ENCODE measurements around the gene RXRA. TPM values are rescaled to one million over a fixed set of nuclear protein-coding genes. Genes with fewer than 3 reads are reported as not detected.

Gene RXRA
- total RNA-seq, 1 donor from 2014 or later, result 22.8 TPM

DNA sequence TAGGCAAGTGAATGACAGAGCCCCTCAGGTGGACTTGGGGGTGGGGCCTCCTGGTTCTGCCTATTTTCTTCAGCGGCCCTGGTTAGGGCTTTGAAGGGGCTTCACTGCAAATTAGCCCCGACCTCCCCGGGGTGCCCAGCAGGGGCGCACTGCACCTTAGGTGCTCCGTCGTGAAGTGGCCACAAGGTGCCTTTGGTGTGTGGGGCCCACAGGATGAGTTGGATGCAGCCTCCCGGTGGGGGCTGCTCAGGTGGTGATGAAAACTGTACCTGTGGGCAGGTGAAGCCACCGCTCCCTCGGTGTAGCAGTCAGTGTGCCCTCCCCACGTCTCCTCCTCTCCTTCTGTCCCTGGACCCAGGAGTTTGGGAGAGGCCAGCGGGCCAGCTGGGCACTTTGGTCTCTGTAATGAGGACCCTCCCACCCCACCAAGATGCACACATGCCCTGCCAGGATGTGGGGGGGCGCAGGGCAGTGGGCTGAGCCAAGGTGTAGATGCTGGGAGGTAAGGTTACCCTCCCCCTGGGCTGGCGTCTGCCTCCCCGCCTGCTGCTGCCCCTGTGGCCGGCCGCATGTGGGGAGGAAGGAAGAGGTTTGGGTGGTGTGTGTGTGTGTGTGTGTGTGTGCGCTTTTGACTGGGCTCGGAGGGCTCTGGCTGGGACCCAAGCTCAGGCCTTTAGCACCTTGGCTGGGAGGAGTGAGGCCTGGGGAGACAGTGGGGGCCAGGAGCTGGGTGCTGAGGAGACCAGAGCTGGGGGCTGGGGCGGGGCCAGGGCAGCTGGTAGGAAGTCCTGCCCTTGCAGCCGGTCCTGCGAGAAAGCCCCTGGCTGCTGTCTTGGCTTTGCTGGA is 55.6 kb downstream of the RXRA start:
- Mint-ChIP-seq H3K27ac (no peak overlapping the region), H3K9me3 (no peaks in the 10 kb centered on the region), H3K4me1 (ENCODE audit: low read depth) (peaks cover 9% of the 10 kb centered on the region), H3K36me3 (ENCODE audit: low read depth) (no peaks in the 10 kb centered on the region), H3K4me3 (ENCODE audit: low read depth) (no peak overlapping the region), H3K27me3 (ENCODE audit: low read depth) (no peaks in the 10 kb centered on the region)
- DNase-seq (ENCODE audit: low spot score), result peak; percentile 32
- intact Hi-C loops (cut with micrococcal nuclease), result no loop called here

- Mint-ChIP-seq H3K36me3 (ENCODE audit: low read depth) (no peaks in the 10 kb centered on the region), H3K4me1 (ENCODE audit: low read depth) (peaks cover 9% of the 10 kb centered on the region), H3K9me3 (no peaks in the 10 kb centered on the region), H3K4me3 (ENCODE audit: low read depth) (no peak overlapping the region), H3K27me3 (ENCODE audit: low read depth) (no peaks in the 10 kb centered on the region), H3K27ac (no peak overlapping the region)
- intact Hi-C loops (cut with micrococcal nuclease), result no loop called here
- no peak for DNase-seq (ENCODE audit: low spot score)
These were observed 56.5 kb downstream of the RXRA start for GRCh38 chr9:134382733-134383132.

DNA sequence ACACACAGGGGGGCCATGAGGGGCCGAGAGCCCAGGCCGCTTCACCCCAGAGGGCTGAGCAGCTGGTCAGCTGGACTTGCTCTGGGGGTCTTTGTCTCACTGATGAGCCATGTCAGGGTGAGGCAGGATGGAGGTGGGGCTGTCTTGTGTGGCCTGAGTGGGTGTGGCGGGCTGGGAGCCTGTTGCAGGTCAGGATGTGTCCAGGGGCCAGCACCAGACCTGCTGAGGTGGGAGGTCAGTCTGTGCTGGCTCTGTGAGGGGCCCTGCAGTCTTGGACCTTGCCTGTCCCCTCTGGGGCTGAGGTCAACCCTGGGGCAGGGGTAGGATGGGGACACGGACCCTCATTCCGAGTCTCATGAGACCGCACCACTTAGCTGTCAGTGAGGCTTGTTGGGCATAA is 56.9 kb downstream of the RXRA start:
- no peak overlapping the region for H3K27ac Mint-ChIP-seq
- no peak for DNase-seq (ENCODE audit: low spot score)
- H3K9me3 Mint-ChIP-seq, result no peaks in the 10 kb centered on the region
- intact Hi-C loops (cut with micrococcal nuclease), result no loop called here
- H3K36me3 Mint-ChIP-seq (ENCODE audit: low read depth), result no peaks in the 10 kb centered on the region
- no peak overlapping the region for H3K4me3 Mint-ChIP-seq (ENCODE audit: low read depth)
- H3K4me1 Mint-ChIP-seq (ENCODE audit: low read depth), result peaks cover 11% of the 10 kb centered on the region
- peaks cover 2% of the 10 kb centered on the region for H3K27me3 Mint-ChIP-seq (ENCODE audit: low read depth)

GRCh38 chr9:134384811-134385479 is 58.7 kb downstream of the RXRA start:
- H3K4me3 Mint-ChIP-seq (ENCODE audit: low read depth), result no peak overlapping the region
- no peaks in the 10 kb centered on the region for H3K9me3 Mint-ChIP-seq
- no peaks in the 10 kb centered on the region for H3K36me3 Mint-ChIP-seq (ENCODE audit: low read depth)
- intact Hi-C loops (cut with micrococcal nuclease), result no loop called here
- H3K27me3 Mint-ChIP-seq (ENCODE audit: low read depth), result peaks cover 7% of the 10 kb centered on the region
- DNase-seq (ENCODE audit: low spot score), result no peak
- H3K4me1 Mint-ChIP-seq (ENCODE audit: low read depth), result peaks cover 13% of the 10 kb centered on the region
- no peak overlapping the region for H3K27ac Mint-ChIP-seq

DNA sequence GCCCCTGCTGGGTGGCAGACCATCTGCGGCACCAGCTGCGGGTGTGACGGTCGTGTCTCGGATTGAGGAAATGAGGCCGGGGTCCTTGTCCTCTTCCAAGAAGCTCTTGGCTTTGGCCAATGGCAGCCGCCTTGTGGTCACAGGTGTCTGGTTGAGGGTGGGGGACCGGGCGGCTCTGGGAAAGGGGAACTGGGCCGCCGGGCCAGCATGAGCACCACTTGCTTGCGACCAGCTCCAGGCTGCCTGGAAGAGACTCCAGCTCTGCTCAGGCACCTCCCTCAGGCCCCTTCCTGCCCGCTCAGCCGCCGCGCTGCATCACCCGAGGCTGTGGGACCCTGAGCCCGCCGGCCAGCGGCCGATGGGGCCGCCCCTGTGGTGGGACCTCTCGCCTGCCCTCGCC is 59.7 kb downstream of the RXRA start:
- no peak overlapping the region for H3K4me3 Mint-ChIP-seq (ENCODE audit: low read depth)
- H3K36me3 Mint-ChIP-seq (ENCODE audit: low read depth), result no peaks in the 10 kb centered on the region
- intact Hi-C loops (cut with micrococcal nuclease), result no loop called here
- peaks cover 19% of the 10 kb centered on the region for H3K4me1 Mint-ChIP-seq (ENCODE audit: low read depth)
- H3K9me3 Mint-ChIP-seq, result no peaks in the 10 kb centered on the region
- H3K27me3 Mint-ChIP-seq (ENCODE audit: low read depth), result peaks cover 7% of the 10 kb centered on the region
- no peak overlapping the region for H3K27ac Mint-ChIP-seq
- no peak for DNase-seq (ENCODE audit: low spot score)

- no peak overlapping the region for H3K27ac Mint-ChIP-seq
- peaks cover 21% of the 10 kb centered on the region for H3K4me1 Mint-ChIP-seq (ENCODE audit: low read depth)
- no peak for DNase-seq (ENCODE audit: low spot score)
- no peaks in the 10 kb centered on the region for H3K9me3 Mint-ChIP-seq
- no peaks in the 10 kb centered on the region for H3K36me3 Mint-ChIP-seq (ENCODE audit: low read depth)
- intact Hi-C loops (cut with micrococcal nuclease), result no loop called here
- peaks cover 7% of the 10 kb centered on the region for H3K27me3 Mint-ChIP-seq (ENCODE audit: low read depth)
- H3K4me3 Mint-ChIP-seq (ENCODE audit: low read depth), result no peak overlapping the region
These were observed 60.9 kb downstream of the RXRA start for GRCh38 chr9:134386951-134387831.

GRCh38 chr9:134388289-134388808 is 62.1 kb downstream of the RXRA start:
- peaks cover 7% of the 10 kb centered on the region for H3K27me3 Mint-ChIP-seq (ENCODE audit: low read depth)
- H3K4me3 Mint-ChIP-seq (ENCODE audit: low read depth), result no peak overlapping the region
- H3K9me3 Mint-ChIP-seq, result no peaks in the 10 kb centered on the region
- intact Hi-C loops (cut with micrococcal nuclease), result no loop called here
- H3K27ac Mint-ChIP-seq, result no peak overlapping the region
- DNase-seq (ENCODE audit: low spot score), result no peak
- H3K4me1 Mint-ChIP-seq (ENCODE audit: low read depth), result peaks cover 23% of the 10 kb centered on the region
- H3K36me3 Mint-ChIP-seq (ENCODE audit: low read depth), result no peaks in the 10 kb centered on the region

DNA sequence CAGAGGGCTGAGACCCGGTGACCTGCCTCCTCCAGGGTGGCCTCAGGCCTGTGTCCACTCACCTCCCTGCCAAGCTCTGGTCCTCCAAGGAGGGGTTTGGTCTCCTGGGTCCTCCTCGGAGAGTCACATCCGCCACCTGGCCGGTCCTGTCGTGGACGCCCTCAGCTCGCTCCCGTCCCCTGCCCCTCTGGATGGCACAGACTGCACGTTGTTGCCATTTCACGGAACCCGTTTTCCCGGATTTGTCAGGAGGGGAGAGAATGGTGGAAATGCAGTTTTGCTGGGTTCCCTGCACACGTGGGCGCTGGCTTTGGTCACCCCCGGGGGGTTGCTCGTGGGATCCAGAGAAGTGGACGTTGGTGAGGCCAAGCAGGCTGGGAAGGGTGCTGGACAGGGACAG is 62.7 kb downstream of the RXRA start:
- Mint-ChIP-seq H3K27ac (no peak overlapping the region), H3K36me3 (ENCODE audit: low read depth) (peaks cover 3% of the 10 kb centered on the region), H3K27me3 (ENCODE audit: low read depth) (peaks cover 7% of the 10 kb centered on the region), H3K4me1 (ENCODE audit: low read depth) (peaks cover 28% of the 10 kb centered on the region), H3K9me3 (peaks cover 3% of the 10 kb centered on the region), H3K4me3 (ENCODE audit: low read depth) (no peak overlapping the region)
- intact Hi-C loops (cut with micrococcal nuclease), result no loop called here
- DNase-seq (ENCODE audit: low spot score), result no peak

DNA sequence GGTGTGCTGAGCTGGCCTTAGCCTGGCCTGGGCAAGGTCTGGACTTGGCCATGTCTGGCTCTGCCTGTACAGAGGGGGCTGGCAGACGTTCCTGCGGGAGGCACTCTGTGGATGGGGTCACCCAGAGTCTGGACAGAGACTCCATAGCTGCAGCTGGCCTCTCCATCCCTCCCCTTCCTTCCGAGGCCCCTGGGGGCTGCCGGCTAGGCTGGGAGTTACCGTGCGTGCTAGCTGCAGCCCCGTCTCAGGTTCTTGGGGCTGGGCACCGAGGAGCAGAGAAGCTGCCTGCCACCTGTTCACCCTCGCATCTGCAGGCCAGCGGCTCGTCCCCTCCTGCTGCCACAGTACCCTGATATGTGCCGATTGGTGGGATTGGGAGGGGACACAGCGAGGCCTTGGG is 63.4 kb downstream of the RXRA start:
- intact Hi-C loops (cut with micrococcal nuclease), result loop anchor here (2.0 to 10.0 kb wide), 5 partner anchors 17 to 322 kb away; partner anchors contain the start of genes BRD3, RNU6ATAC and RXRA
- no peak for DNase-seq (ENCODE audit: low spot score)
- Mint-ChIP-seq H3K9me3 (peaks cover 5% of the 10 kb centered on the region), H3K27ac (no peak overlapping the region), H3K36me3 (ENCODE audit: low read depth) (peaks cover 6% of the 10 kb centered on the region), H3K4me1 (ENCODE audit: low read depth) (peaks cover 30% of the 10 kb centered on the region), H3K4me3 (ENCODE audit: low read depth) (no peak overlapping the region), H3K27me3 (ENCODE audit: low read depth) (peaks cover 7% of the 10 kb centered on the region)

GRCh38 chr9:134390537-134390936 is 64.3 kb downstream of the RXRA start:
- H3K27me3 Mint-ChIP-seq (ENCODE audit: low read depth), result peaks cover 7% of the 10 kb centered on the region
- DNase-seq (ENCODE audit: low spot score), result peak; percentile 49
- intact Hi-C loops (cut with micrococcal nuclease), result loop anchor here (2.0 to 10.0 kb wide), 5 partner anchors 16 to 323 kb away; partner anchors contain the start of genes BRD3, RNU6ATAC and RXRA
- H3K27ac Mint-ChIP-seq, result peak overlapping the region; percentile 92
- H3K9me3 Mint-ChIP-seq, result peaks cover 5% of the 10 kb centered on the region
- H3K4me1 Mint-ChIP-seq (ENCODE audit: low read depth), result peaks cover 34% of the 10 kb centered on the region
- peak overlapping the region; percentile 69 for H3K4me3 Mint-ChIP-seq (ENCODE audit: low read depth)
- peaks cover 6% of the 10 kb centered on the region for H3K36me3 Mint-ChIP-seq (ENCODE audit: low read depth)

GRCh38 chr9:134390947-134391318 is 64.7 kb downstream of the RXRA start:
- Mint-ChIP-seq H3K4me3 (ENCODE audit: low read depth) (peak overlapping the region; percentile 69), H3K27ac (peak overlapping the region; percentile 92), H3K4me1 (ENCODE audit: low read depth) (peaks cover 37% of the 10 kb centered on the region), H3K27me3 (ENCODE audit: low read depth) (peaks cover 7% of the 10 kb centered on the region), H3K9me3 (peaks cover 5% of the 10 kb centered on the region), H3K36me3 (ENCODE audit: low read depth) (peaks cover 6% of the 10 kb centered on the region)
- DNase-seq (ENCODE audit: low spot score), result no peak
- intact Hi-C loops (cut with micrococcal nuclease), result loop anchor here (2.0 to 10.0 kb wide), 5 partner anchors 16 to 324 kb away; partner anchors contain the start of genes BRD3, RNU6ATAC and RXRA
